ENCODE results near the gene DYSF.

GRCh38 chr2:71510938-71511337, 57.6 kb downstream of the DYSF start:
- TF ChIP-seq CTCF (IDR thresholded peaks at IDR 0.05; ENCODE audit: extremely low read depth in 1 of 2, insufficient read depth in 1 of 2, low read depth in 1 of 2, low read length in 2 of 2) (no peak), POLR2A (IDR thresholded peaks at IDR 0.05; ENCODE audit: low read depth, low read length) (no peak), JUN (IDR thresholded peaks at IDR 0.05; ENCODE audit: borderline replicate concordance, insufficient read depth, insufficient read length, low read depth) (no peak), GATA2 (IDR thresholded peaks at IDR 0.05; ENCODE audit: insufficient read depth, insufficient read length, low read depth, low read length) (no peak), MAX (IDR thresholded peaks at IDR 0.05; ENCODE audit: insufficient read depth, insufficient read length) (no peak), EZH2 (IDR thresholded peaks at IDR 0.05; ENCODE audit: borderline replicate concordance, low read depth, low read length, severe bottlenecking) (no peak), POLR2AphosphoS5 (IDR thresholded peaks at IDR 0.05; ENCODE audit: insufficient read depth, low read depth, low read length) (no peak), FOS (IDR thresholded peaks at IDR 0.05; ENCODE audit: borderline replicate concordance, insufficient read depth, low read length) (no peak), MYC (IDR thresholded peaks at IDR 0.05; ENCODE audit: low read depth, low read length) (no peak)

Measured in endothelial cell of umbilical vein (primary cell).